GM15510 (cell line): Measurements from ENCODE around the gene EHD4.

Experiments used
- POLR2A ChIP-seq: IDR thresholded peaks from 3 replicates; pipeline ENCODE4 v1.6.1; 2011; ENCODE audit warnings: borderline replicate concordance; ENCODE audit not compliant: insufficient read length; ENCODE audit errors: extremely low read depth

The EHD4 gene

DNA sequence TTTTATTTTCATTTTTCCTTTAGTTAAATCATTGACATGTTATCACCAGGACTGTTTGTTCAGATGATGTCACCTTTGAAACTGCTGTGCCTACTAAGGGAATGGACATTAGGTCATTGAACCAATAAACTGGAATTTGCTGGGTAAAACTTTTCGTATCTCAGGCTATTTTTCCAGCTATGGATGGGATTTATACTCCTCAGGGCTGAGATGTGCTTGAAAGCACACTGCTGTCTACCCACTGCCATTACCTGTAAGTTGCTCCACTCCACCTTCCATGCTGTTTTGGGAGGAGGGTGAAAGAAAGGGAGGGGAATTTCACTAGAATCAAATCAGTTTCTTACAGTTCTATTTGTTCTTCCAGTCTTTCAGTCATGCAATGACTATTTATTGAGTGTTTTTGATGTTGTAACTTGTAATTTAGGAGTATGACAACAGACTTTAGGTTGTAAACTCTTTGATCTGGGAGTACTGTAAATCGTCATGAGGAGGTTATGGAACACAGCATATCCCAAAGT lies 11.3 kb downstream of the EHD4 start:
- TF ChIP-seq POLR2A, result no peak

DNA sequence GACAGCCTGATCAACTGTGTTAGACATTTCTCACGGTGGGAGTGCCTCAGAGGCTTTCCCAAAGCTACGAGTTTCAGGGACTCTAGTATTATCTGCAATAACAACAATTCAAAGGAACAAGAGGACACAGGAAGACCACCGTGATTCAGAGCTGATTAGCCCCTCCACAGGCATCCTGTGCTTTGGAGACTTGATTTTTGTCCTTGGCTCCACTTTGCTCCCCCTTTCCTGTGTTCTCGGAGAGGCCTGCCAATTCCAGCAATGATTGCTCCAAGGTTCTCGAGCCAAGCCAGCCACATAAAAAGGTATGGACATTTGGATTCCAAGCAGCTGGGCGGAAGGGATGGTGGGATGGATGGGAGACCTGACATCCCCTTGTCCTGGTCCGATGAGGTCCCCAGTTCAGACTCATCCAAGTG lies 14.3 kb downstream of the EHD4 start:
- TF ChIP-seq POLR2A, result no peak

DNA sequence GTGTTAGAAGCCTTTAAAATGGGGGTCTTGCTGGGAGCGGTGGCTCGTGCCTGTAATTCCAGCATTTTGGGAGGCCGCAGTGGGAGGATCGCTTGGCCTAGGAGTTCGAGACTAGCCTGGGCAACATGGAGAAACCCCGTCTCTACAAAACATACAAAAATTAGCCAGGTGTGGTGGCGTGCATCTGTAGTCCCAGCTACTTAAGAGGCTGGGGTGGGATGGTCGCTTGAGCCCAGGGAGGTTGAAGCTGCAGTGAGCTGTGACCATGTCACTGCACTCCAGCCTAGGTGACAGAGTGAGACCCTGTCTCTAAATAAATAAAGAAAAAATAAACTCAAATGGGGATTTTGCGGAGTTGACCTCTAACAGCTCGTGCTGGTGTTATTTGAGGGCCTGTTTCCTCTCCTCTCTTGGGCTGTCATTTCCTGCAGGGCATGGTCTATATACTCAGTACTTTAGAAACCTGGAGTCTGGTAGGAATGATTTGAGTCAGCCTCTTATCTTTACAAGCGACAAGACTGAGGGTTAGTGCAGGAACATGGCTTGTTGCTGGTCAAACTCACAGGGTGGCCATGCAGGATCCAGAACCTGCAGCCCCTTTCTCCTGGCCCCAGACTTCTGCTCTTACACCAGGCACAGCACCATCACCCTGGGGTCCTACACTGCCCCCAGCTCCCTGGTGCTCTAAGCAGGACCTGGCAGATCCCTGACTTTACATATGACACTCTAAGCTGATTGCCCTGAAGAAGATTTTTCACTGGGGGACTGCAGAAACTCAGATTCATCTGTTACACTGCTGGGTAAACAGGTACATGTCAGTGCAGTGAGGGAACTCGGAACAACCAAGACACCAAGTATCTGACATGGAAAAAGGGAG lies 15.1 kb downstream of the EHD4 start:
- TF ChIP-seq POLR2A, result no peak

DNA sequence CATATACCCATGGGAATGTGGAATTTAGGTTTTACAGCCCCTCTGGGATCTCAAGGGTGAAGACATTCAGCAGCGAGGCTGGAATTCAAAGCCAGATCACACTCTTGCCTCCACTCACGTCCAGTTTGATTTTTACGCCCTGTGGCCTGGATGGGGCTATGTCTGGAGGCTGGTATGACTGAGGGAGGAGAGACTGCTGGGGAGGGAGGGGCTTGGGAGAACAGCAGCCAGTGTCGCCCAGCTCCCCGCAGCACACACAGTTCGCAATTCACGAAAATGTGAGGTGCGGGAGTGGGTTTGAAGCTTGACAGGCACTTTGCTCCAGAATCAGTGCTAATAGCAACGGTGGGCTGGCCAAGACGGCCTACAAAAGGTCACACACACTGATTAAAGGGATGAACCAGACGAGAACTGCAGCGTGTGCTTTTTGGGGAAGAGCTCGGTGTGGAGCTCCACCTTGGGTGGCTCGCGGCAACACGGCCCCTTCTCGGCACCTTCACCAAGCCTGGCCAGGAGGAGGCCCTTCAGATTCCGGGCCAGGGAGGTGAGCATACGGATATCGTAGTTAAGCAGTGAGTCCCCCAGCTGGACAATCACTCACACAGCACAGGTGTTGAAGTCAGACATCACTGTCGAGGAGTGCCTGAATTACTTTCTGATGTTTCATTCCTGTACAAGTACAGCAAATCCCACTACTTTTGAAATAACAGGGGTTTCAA lies 16.4 kb downstream of the EHD4 start:
- no peak for TF ChIP-seq POLR2A

DNA sequence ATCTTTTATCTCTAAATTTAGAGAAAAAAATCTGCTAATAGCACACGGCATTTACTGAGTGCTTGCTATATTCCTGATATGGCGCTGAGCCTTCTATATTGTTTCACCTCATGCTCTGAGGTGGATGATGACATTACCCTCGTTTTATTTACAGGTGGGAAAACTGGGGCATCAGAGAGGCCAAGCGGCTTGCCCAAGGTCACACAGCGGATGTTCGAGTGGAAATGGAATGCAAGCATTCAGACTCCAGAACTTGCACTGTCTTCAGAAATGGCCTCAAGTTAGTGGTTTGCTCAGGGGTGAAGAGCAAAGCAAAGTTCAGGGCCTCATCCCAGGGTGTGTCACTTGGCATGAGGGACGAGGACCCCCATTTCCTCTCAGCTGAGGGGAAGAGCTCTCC lies 17.3 kb downstream of the EHD4 start:
- no peak for TF ChIP-seq POLR2A

DNA sequence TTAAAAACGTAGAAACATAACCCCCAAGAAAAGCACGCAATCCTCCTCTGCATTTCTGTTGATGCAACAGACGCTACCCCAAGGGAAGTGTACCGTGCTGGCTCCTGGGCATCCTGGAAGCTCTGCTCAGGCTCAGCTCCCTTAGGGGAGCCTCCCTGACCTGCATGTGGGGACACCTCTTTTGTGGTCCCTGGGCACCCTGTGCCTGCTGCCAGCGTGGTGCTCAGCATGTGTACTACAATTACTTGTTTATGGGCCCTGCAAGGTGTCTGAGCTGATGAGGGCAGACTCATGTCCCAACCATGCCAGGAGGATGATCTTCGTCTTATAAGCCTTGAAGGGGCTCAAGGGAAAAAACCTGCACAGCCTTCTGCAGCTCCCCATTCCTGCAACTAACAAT lies 18.3 kb downstream of the EHD4 start:
- no peak for TF ChIP-seq POLR2A

DNA sequence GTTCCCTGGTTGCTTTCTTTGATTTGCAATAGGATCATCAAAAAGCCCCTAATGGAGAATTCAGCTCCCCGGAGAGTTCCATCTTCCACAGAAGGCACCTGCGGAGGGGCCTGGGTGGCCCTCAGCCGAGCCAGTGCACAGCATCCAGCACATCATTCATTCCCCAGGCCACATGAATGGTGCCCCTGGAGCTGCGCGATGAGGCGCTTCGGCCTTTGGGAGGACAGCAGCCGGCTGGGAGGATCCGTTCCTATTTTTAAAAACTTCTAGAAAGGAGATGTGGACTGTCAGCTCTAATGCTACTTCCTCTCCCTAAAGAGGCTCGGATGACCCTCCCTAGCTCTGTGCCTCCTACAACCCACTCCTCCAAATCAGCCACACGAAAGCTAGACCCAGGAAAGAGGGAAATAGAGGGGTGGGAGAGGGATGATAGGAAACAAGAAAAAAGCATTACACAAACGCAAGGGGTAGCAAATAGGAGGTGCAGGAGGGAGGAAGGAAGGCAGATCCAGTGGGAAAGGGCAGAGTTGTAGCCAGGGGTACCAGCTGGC lies 20.3 kb downstream of the EHD4 start:
- TF ChIP-seq POLR2A, result no peak

DNA sequence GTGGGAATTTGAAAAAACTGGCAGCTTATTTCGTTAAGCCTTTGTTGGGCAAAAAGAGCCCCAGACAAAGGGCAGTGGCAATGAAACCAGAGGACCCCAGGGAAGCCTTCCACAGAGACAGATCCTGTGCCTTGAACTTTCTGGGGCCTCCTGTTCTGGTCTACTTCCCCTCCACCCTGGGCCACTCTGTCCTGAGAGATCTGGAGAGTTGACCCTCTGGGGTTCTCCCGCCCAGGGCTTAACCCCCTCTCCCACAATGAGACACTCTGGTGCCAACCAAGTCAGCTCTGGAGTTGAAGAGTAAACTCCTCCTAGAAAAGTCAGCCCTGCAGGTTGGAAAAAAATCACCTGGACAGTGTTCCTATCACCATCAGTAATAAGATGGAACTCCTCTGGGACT lies 20.8 kb downstream of the EHD4 start:
- no peak for TF ChIP-seq POLR2A

DNA sequence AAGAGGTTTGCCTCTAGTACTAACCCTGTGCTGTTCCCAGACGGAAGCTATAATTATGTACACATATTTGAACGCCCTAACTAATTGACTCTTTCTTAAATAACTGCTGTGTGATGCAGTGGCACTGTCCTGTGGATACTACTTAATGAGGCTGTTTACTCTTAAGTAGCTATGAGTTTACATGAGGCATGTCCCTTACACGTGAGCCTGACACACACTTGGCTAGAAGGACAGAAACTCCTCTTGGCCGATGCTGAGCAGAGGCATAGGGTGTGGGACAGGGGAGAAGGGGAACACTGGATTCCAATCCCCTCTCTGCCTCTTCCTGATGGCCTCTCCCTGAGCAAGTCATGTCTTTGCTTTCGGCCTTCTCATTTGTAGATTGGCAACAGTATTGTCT lies 21.9 kb downstream of the EHD4 start:
- no peak for TF ChIP-seq POLR2A

DNA sequence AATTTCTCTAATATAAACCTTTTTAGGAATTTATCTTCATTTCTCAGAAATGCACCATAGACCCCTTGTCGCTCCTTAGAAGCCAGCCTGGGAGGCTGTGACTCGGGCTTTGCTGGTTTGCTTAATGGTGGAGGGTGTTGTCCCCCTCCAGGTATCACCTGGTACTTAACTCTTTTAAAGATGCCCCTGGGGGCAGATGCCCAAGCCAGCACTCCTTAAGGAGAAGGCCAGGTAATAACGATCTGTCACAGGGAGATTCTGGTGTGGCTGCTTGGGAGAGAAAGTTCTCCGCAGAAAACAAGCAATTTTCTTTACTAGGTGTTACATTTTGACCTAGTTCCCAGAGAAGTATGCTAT lies 22.3 kb downstream of the EHD4 start:
- TF ChIP-seq POLR2A, result no peak

DNA sequence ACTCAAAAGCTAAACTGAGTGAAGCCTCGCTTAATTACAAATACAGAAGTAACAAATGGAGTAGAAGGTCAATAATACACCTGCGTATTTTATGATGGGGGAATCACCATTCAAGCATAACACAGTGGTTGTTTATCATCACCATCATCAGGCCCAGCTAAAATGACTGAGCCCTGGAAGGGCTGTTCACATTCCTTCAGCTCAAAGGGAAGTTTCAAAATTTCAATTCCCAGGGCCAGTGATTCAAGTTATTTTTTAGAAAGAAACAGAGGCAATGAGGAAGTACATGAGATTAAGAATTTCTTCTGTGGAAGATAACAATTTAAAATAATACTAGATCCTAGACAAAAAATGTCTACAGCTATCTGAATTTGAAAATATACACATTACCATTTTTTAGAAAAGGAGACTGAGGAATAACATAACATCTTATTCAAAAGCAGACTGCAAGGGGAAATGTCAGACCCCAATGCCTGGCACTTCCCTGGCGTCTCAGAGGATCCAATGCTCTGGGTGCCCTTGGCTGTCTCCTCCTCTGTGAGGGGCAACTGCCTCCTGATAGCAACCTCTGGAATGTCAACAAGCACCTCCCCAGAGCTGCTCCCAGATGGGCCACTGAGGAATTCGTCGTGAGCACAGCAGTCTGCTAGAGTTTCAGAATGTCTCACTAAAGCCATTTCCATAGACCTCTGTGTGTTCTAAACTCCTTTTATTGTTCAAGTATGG lies 22.8 kb downstream of the EHD4 start:
- no peak for TF ChIP-seq POLR2A

DNA sequence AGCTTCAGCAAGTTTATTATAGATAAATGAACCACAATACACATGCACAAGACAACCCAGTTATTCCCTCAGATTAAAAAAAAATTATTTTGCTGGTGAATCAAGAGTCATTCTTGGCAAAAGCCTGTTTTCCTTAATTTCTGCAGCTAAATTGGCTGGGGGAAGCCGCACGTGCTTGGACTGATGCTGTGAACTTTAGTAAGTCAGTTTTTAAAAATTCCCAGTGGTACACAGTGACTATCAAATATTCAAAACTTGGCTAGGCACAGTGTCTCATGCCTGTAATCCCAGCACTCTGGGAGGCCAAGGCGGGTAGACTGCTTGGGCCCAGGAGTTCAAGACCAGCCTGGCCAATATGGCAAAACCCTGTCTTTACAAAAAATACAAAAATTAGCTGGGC lies 23.9 kb downstream of the EHD4 start:
- no peak for TF ChIP-seq POLR2A

DNA sequence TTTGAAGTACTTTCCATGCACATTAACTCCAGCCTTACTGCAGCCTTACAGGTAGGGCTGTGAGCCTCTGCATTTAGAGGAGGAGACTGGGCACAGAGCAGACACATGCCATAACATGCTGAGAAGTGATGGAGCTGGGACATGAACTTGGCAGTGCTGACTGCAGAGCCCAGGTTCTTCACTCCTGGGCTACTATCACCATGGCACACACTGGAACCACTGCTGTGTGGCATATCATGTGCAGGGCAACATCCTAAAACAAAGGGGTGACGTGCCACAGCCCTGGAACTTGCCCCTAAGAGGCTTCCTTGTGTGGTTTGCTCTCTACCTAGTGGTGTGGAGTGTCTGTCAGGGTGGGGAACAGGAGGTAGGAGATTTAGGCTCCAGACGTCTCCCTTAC lies 25.4 kb downstream of the EHD4 start:
- TF ChIP-seq POLR2A, result no peak

DNA sequence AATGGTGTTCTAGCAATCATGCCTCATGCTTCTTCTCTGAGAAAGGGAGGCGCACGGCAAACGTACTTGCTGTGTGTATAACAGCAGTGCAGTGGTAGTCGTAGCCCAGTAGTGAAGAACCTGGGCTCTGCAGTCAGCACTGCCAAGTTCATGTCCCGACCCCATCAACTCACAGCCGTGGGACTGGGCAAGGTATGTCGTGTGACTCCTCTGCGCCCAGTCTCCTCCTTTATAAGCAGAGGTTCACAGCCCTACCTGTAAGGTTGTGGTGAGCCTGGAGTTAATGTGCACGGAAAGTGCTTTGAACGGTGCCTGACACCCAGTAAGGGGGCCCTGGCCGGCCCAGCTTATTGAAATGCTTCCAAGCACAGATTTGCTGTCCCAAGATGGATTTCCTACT lies 26.6 kb downstream of the EHD4 start:
- no peak for TF ChIP-seq POLR2A

DNA sequence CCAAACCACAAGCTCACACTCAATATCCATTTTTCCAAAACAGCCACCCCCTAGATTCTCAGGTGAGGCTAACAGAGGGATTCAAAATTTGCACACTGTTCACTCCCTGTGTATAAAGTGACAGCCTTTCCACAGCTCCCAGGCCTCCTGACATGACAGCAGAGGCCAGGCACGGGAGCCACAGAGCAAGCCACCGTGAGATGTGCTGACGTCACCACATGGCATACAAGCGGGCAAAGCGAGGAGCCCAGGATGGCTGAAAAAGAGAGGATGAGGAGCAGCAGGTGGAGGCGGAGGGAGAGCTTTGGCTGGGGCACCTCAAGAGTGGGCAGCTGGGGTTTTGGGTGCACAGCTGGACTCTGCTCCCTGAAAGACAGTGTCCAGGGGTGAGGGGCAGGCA lies 27.1 kb downstream of the EHD4 start:
- TF ChIP-seq POLR2A, result no peak
